Measurements from ENCODE around the gene P2RX7.

Gene P2RX7

GRCh38 chr12:121132601-121133481 lies at the start of gene P2RX7:
Gene P2RX7, plus strand, starts transcription at chr12:121132876. Its CDS starts 95 bp downstream, at chr12:121132971.
- DNase-seq = peak; percentile 63

DNA sequence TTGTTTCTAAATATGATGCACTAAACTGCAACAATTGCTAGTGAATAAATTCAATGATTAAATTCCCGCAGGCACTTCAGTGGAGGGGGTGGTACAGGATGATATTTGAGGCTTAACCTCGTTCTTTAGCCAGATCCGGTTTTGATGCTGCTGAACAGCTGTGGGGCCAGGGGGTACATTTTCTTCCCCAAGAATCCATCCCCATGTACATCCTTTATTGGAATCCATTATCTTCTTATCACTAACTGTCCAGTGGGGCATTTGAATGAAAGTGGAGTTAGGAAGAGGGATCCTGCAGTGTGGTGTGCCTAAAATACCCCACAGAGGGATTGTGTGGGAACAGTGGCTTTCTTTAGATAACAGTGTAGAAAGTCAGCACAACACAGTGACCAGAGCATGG lies 48.4 kb upstream of the P2RX7 start:
- DNase-seq = no peak

DNA sequence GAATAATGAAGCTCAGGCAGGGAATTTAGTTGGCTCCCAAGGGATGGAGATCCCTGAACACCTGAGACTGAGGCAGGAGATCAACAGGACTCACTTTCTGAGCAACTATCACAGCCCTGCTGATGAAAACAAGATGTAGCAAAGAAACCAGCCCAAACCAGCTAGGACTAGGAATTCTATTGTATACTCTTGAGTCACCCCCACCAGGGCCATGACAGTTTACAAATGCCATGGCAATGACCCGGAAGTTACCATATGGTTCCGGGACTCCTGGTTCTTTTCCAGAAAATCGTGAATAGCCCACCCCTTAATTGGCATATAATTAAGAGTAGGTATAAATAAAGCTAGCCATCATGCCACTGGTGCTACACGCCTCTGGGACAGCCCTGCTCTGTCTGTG lies 47.6 kb upstream of the P2RX7 start:
- DNase-seq = no peak

DNA sequence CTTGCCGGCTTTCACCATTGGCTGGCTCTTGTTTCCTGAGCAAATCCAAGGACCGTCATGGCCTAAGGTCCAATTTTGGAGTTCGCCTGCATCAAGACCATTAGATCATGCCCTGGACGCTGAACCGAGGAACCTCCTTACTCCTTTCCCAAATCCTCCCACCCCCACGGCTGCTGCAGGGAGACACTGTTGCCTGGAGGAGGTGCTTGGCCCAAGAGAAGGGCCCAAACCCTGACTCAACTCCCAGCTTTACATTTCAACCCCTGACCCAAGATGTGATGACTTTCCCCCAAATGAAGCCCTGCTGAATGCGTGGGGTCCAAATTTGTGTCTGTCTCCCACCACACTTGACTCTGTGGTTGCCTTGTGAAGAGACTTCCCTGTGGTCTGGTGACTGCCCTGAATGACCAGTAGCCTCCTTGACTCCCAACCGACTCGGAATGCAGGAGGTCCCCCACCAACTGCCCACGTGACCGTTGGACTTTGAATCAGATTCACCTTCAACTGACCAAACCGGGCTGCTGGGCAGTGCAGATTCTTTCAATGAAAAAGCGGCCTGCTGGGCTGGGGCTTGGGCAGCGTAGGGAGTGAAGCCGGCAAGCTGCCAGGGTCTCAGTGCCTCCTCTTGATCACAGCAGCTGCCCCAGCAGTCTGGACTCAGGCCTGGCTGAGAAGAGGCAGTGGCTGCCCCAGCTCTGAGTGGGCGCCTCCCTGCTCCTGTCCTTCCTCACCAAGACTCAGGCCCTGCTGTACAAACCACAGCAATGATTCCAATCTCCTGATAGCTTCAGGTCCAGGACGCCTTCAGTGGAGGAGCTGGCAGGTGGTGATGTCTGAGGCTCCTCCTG lies 46.9 kb upstream of the P2RX7 start:
- no peak for DNase-seq

DNA sequence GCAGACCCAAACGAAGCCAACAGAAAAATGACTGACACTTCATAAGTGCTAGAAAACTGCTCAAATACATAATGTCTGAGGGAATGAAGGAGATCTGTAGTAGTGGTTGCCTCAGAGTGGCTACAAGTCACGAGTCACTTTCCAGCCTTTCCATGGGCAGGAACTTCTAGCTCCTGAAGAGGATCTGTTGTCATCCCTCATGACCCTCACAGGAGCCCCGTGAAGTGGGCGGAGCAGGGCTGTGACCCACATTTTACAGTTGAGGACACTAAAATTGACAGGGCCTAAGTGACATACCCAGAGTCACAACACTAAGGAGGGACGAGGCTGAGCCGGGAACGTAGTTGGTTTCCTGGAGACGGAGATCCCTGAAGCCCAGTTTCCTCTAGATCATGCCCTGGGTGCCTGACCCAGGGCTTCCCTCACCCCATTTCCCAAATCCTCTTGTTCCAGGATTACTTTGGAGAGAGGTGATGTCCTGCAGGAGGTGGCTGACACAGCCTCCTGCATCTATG lies 45.8 kb upstream of the P2RX7 start:
- DNase-seq = no peak

GRCh38 chr12:121087467-121088194 lies 45.0 kb upstream of the P2RX7 start:
- no peak for DNase-seq

GRCh38 chr12:121088195-121088585 lies 44.5 kb upstream of the P2RX7 start:
- DNase-seq = no peak

DNA sequence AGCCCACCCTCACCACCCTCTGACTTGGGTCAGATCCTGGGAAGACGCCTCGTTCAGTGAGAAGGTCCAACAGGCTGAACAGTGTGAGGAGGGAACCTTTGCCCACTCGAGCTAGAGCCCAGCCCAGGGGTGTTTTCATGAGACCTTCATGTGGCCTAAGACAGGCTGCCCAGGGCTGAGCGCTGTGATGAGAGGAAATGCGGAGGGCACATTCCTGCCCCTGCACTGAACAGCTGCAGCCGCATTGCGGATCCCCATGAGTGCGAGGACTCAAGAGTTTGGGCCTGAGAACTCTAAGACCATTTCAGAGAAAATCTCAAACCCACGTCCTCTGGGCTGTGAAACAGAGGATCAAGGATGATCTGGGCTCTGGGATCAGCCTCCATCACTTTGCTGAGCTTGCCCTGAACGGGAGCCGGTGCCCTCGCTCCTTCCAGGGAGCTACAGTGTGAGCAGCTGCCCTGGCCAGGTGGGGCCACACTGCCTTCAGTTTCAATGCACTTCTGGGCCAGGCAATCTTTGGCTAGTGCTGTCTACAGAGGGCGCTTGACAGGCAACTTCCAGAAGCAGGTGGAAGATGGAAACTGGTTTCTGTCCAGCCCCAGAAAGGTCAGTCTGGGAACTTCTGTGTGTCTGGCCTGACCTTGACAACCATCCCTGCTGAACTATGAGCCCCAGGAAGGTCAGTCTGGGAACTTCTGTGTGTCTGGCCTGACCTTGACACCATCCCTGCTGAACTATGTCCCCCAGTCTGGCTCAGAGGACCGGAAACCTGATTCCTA lies 43.5 kb upstream of the P2RX7 start:
- no peak for DNase-seq

DNA sequence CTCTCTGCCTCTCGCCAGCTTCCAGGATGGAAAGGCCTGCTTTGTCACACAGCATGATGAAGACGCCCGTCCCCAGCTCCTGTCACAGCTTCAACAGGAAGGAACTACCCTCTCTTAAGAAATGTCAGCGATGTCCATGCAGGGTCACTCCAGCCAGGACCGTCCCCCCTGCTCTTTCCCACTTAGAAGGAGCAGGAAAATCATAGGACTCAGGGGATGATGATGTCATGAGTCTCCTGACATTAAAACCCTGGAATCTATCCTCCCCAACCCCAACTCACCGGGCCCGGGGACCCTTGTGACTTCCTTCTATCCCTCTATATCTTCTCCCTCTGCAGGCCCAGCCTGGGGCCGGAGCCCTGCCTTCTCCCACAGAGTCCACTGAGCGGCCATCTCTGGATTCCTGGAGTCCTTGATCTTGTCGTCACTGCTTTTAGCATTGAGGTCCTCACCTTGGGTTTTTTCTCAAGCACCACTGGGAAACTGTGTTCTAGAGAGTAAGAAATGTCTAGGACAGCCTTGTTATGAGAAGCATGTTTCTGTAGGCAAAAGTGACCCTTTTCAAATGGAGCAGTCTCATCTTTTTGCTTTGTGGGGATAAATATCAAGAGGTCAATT lies 42.8 kb upstream of the P2RX7 start:
- no peak for DNase-seq

DNA sequence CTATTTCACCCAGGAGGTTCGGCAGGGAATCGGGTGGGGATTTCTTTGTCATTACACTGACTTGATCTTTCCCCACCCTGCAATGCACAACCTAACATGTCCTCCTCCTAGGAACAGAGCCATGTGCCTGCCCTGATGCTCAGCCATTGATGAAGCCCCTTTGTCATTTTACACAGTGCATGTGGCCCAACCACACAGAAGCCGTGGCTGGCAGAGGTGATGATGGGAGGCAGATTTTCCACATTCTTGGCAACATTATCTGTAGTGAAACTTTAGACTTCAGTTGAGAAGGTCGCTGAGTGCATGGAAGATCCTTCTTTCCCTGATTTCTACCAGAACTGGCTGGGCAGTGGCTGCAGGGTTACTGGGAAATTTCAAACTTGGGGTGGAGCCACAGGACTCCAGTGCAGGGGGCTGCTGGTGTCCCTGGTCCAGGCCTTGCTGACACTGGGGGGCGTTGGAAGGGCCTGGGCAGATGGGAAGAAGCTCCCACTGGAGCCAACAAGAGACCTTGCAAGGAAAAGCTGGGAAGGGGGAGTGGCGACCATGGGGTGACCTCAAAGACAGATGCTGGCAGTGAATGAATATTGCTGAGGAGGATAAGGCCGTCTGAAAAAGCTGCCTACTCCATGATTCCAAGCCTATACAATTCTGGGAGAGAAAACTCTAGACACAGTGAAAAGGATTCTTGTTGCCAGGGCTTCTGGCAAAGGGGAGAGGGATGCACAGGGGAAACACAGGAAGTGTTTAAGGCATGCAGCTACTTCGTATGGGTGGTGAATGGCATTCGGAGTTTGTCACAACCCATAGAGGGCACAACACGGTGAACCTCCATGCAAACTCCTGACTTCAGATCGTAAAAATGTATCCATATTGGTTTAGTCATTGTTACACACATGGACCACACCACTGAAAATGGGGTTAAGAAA lies 41.8 kb upstream of the P2RX7 start:
- DNase-seq = no peak

DNA sequence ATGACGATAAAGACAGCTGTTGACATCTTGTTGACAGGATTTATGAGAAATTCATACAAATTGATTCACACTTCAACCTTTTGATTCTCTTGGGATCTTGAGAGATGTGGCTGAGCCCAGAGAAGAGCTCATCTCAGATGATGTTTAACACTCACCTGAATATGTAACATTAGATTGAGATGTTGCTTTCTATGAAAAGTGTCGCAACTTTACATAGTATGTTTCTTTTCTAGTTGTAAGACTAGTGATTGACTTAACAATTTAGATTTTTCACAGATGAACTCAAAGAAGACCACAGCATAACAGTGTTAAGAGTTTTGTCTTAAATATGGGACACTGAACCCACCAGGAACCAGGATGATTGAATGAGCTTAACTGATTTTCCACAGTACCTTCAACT lies 40.6 kb upstream of the P2RX7 start:
- DNase-seq = no peak

- DNase-seq = no peak
Measured at GRCh38 chr12:121093487-121093891, 39.2 kb upstream of the P2RX7 start.

GRCh38 chr12:121095544-121096198 lies 37.0 kb upstream of the P2RX7 start:
- peak; percentile 90 for DNase-seq

DNA sequence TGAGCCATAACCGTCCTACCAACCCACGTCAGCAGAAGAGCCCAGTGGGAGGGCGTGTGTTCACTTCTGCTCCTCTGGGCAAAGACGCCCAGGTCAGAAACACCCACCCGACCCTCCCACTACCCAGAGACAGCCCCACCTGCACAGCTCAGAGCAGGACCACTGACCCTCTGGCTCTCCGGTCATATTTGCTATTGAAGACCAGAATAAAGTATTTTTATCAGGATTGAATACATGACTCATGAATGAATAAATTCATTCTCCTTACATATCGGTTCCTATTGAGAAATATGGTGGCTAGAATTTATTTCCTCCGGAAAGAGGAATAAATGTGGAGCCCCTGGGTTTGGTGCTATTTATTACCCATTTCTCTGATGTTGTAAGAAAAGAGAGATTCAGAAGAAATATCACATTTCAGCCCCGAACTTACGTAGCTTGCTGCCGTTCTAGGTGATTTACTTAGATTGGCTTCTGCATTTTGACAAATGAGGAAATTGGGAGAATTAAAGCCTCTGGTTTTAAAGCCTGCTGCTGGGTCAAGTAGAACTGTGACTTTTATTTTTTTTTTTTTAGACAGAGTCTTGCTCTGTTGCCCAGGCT lies 36.4 kb upstream of the P2RX7 start:
- no peak for DNase-seq

- no peak for DNase-seq
Measured at GRCh38 chr12:121099779-121100178, 32.9 kb upstream of the P2RX7 start.

DNA sequence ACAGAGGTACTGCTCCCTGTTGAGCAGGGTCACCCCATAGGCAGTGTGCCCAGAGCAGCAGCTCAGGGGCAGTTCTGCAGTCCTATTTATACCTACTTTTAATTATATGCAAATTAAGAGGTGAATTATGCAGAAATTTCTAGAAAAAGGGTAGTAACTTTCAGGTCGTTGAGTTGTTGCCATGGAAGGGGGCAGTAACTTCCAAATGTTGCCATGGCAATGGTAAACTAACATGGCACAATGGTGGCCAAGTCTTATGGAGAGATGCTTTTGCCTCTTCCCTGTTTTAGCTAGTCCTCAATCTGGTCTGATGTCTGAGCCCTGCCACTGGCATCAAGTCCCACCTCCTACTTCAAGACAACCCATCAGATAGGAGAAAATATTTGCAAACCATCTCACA lies 30.4 kb upstream of the P2RX7 start:
- no peak for DNase-seq

GRCh38 chr12:121107681-121108080 lies 25.0 kb upstream of the P2RX7 start:
- DNase-seq = no peak

GRCh38 chr12:121108492-121108891 lies 24.2 kb upstream of the P2RX7 start:
- DNase-seq = no peak

DNA sequence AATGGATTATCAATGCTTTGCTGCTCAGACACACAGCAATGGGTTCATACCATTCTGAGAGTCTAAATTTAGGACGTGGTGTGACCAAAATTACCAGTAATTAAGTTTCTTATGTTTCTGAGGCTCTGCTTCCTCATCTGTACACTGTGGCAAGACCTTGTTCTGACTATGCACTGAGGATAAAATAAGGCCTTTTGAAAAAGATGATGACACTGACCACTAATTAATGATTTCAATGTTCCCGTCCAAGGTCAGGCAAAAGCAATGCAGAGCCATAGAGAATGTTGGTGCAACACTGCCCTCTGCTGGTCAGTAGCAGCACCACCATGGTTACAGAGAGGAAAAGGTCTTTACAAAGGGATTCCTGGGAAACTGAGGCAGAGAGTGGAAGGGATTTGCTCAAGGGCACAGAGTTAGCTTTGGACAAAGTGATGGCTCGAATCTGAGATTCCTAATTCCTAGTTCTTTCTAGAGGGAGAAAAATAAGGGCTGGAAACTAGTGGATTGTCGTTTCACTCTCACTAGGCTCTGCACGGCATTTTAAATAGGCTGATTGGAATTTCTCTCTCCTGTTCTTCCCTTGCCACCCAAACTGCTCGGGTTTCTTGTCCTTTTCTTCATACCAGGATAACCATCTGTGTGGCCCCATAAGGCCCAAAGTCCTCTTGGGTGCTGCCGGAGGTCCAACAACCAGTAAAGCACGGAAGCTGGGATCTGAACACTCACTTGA lies 22.3 kb upstream of the P2RX7 start:
- DNase-seq = peak; percentile 79
